Measurements from ENCODE around the gene SLC25A47.

GRCh38 chr14:100333827-100334226, 10.7 kb downstream of the SLC25A47 start:
- TF ChIP-seq, protein P1, sequence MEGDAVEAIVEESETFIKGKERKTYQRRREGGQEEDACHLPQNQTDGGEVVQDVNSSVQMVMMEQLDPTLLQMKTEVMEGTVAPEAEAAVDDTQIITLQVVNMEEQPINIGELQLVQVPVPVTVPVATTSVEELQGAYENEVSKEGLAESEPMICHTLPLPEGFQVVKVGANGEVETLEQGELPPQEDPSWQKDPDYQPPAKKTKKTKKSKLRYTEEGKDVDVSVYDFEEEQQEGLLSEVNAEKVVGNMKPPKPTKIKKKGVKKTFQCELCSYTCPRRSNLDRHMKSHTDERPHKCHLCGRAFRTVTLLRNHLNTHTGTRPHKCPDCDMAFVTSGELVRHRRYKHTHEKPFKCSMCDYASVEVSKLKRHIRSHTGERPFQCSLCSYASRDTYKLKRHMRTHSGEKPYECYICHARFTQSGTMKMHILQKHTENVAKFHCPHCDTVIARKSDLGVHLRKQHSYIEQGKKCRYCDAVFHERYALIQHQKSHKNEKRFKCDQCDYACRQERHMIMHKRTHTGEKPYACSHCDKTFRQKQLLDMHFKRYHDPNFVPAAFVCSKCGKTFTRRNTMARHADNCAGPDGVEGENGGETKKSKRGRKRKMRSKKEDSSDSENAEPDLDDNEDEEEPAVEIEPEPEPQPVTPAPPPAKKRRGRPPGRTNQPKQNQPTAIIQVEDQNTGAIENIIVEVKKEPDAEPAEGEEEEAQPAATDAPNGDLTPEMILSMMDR (IDR thresholded peaks at IDR 0.05), result no peak
- TF ChIP-seq, protein P2, sequence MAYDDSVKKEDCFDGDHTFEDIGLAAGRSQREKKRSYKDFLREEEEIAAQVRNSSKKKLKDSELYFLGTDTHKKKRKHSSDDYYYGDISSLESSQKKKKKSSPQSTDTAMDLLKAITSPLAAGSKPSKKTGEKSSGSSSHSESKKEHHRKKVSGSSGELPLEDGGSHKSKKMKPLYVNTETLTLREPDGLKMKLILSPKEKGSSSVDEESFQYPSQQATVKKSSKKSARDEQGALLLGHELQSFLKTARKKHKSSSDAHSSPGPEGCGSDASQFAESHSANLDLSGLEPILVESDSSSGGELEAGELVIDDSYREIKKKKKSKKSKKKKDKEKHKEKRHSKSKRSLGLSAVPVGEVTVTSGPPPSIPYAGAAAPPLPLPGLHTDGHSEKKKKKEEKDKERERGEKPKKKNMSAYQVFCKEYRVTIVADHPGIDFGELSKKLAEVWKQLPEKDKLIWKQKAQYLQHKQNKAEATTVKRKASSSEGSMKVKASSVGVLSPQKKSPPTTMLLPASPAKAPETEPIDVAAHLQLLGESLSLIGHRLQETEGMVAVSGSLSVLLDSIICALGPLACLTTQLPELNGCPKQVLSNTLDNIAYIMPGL (CRISPR knock-in tag; IDR thresholded peaks at IDR 0.05), result no peak
- no peak for TF ChIP-seq SP1 (CRISPR knock-in tag; conservative IDR thresholded peaks at IDR 0.05)
- TF ChIP-seq MYBL2 (CRISPR knock-in tag; IDR thresholded peaks at IDR 0.05), result no peak
- TF ChIP-seq ZNF416 (CRISPR knock-in tag; IDR thresholded peaks at IDR 0.05), result no peak
- TF ChIP-seq ZNF121 (CRISPR knock-in tag; IDR thresholded peaks at IDR 0.05), result no peak
- no peak for TF ChIP-seq CREB1 (CRISPR knock-in tag; IDR thresholded peaks at IDR 0.05)
- TF ChIP-seq, protein P3, sequence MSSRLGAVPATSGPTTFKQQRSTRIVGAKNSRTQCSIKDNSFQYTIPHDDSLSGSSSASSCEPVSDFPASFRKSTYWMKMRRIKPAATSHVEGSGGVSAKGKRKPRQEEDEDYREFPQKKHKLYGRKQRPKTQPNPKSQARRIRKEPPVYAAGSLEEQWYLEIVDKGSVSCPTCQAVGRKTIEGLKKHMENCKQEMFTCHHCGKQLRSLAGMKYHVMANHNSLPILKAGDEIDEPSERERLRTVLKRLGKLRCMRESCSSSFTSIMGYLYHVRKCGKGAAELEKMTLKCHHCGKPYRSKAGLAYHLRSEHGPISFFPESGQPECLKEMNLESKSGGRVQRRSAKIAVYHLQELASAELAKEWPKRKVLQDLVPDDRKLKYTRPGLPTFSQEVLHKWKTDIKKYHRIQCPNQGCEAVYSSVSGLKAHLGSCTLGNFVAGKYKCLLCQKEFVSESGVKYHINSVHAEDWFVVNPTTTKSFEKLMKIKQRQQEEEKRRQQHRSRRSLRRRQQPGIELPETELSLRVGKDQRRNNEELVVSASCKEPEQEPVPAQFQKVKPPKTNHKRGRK (CRISPR knock-in tag; IDR thresholded peaks at IDR 0.05; ENCODE audit: borderline replicate concordance), result no peak
- TF ChIP-seq FOXP4 (CRISPR knock-in tag; IDR thresholded peaks at IDR 0.05), result no peak
- no peak for TF ChIP-seq TP53 (CRISPR knock-in tag; IDR thresholded peaks at IDR 0.05)
- no peak for TF ChIP-seq CDX4 (CRISPR knock-in tag; IDR thresholded peaks at IDR 0.05; ENCODE audit: borderline replicate concordance)
- no peak for TF ChIP-seq NFE2L1 (CRISPR knock-in tag; IDR thresholded peaks at IDR 0.05)
- TF ChIP-seq ZNF423 (CRISPR knock-in tag; IDR thresholded peaks at IDR 0.05), result no peak
- TF ChIP-seq, protein P4, sequence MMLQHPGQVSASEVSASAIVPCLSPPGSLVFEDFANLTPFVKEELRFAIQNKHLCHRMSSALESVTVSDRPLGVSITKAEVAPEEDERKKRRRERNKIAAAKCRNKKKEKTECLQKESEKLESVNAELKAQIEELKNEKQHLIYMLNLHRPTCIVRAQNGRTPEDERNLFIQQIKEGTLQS (CRISPR knock-in tag; conservative IDR thresholded peaks at IDR 0.05), result no peak
